Calu3 (cell line): ENCODE data around the gene PDHX. TPM values are rescaled to one million over a fixed set of nuclear protein-coding genes. Genes with fewer than 3 reads are reported as not detected.
"Not testable (repeated sequence)": the region's sequence is repeated elsewhere in the genome, so short reads cannot be mapped to it uniquely, and the experiment has no call there.

Experiments
- BruUV-seq: library from RNA; stranded (reverse); fragments of 400-500 nt; replicated peaks from 2 replicates; lab custom pipeline; 2021; lab: Mats Ljungman, UMichigan
- CTCF ChIA-PET: fragments of 300-600 bp; sonication (Branson Sonifier 250); formaldehyde crosslinking; loops from one replicate; lab custom pipeline; 2022; ENCODE audit warnings: antibody characterized with exemption; lab: Charles Lee
- DNase-seq: peaks from one replicate; pipeline ENCODE4 v3.0.0; 2022
- H3K27ac Mint-ChIP-seq: one replicate; pipeline ENCODE4 v1.8.0; 2022; ENCODE audit warnings: mixed read lengths; ENCODE audit not compliant: unreplicated experiment
- H3K27me3 Mint-ChIP-seq: one replicate; pipeline ENCODE4 v1.8.0; 2022; ENCODE audit warnings: mixed read lengths; ENCODE audit not compliant: unreplicated experiment
- H3K36me3 Mint-ChIP-seq: one replicate; pipeline ENCODE4 v1.8.0; 2022; ENCODE audit warnings: mild to moderate bottlenecking, moderate library complexity, mixed read lengths; ENCODE audit not compliant: insufficient read depth, unreplicated experiment
- H3K4me1 Mint-ChIP-seq: one replicate; pipeline ENCODE4 v1.8.0; 2022; ENCODE audit warnings: mild to moderate bottlenecking, low read depth, mixed read lengths; ENCODE audit not compliant: unreplicated experiment
- H3K4me3 Mint-ChIP-seq: one replicate; pipeline ENCODE4 v1.8.0; 2022; ENCODE audit warnings: mild to moderate bottlenecking, low read depth, moderate library complexity, mixed read lengths; ENCODE audit not compliant: unreplicated experiment
- H3K9me3 Mint-ChIP-seq: one replicate; pipeline ENCODE4 v1.8.0; 2022; ENCODE audit warnings: low read depth, mixed read lengths; ENCODE audit not compliant: unreplicated experiment
- intact Hi-C: fragments of 100-400 bp; cut with micrococcal nuclease; formaldehyde crosslinking; loops from one replicate; pipeline ENCODE4 v1.10.0; 2022; ENCODE audit not compliant: unreplicated experiment
- total RNA-seq: library from RNA; stranded (reverse); gene quantifications from 2 replicates; pipeline ENCODE4 v1.2.3, GENCODE V29; 2022
- TF ChIP-seq, protein P1 (sequence below): fragments of 200-600 bp; IDR thresholded peaks from one replicate; pipeline ENCODE4 v1.8.0; 2022; ENCODE audit warnings: antibody characterized with exemption; ENCODE audit not compliant: unreplicated experiment

The PDHX gene
- total RNA-seq, 1 experiment from 2014 or later = 47.6 TPM

- no peak overlapping the region for H3K27ac Mint-ChIP-seq
- no peaks in the 10 kb centered on the region for H3K9me3 Mint-ChIP-seq
- H3K4me3 Mint-ChIP-seq = no peak overlapping the region
- intact Hi-C loops = no loop called here
- CTCF ChIA-PET = interaction anchor here (1.5 kb wide), 1 partner anchor 9 kb away, joined by 3 read pairs; no protein-coding TSS in a partner anchor
- TF ChIP-seq, protein P1, sequence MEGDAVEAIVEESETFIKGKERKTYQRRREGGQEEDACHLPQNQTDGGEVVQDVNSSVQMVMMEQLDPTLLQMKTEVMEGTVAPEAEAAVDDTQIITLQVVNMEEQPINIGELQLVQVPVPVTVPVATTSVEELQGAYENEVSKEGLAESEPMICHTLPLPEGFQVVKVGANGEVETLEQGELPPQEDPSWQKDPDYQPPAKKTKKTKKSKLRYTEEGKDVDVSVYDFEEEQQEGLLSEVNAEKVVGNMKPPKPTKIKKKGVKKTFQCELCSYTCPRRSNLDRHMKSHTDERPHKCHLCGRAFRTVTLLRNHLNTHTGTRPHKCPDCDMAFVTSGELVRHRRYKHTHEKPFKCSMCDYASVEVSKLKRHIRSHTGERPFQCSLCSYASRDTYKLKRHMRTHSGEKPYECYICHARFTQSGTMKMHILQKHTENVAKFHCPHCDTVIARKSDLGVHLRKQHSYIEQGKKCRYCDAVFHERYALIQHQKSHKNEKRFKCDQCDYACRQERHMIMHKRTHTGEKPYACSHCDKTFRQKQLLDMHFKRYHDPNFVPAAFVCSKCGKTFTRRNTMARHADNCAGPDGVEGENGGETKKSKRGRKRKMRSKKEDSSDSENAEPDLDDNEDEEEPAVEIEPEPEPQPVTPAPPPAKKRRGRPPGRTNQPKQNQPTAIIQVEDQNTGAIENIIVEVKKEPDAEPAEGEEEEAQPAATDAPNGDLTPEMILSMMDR = no peak
- DNase-seq = no peak
- no TSS peak for BruUV-seq
- H3K36me3 Mint-ChIP-seq = no peaks in the 10 kb centered on the region
- peaks cover 35% of the 10 kb centered on the region for H3K4me1 Mint-ChIP-seq
- H3K27me3 Mint-ChIP-seq = no peaks in the 10 kb centered on the region
These were observed 101.3 kb downstream of the PDHX start for GRCh38 chr11:35017528-35018342.

DNA sequence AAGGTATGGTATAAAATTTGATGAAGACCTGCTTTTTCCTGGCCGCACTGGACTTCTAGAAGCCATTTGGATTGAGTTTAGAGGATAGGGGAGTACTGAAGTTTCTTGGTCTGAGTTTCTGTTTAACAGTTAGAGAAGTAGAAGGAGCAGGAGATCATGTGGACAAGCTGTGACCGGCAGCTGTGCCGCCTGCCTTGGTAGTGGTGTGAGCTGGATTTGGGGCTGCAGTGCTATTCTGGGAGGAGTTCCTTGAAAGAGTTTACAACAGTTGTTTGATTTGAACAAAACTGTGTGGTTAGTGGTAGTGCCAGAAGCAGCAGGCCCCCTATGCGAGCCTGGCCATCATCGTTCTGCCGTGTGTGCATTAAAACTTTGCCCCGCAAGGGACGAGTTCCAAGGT lies 105.2 kb downstream of the PDHX start:
- H3K36me3 Mint-ChIP-seq = no peaks in the 10 kb centered on the region
- no TSS peak for BruUV-seq
- CTCF ChIA-PET = no interaction called here
- peaks cover 16% of the 10 kb centered on the region for H3K9me3 Mint-ChIP-seq
- no peak for DNase-seq
- TF ChIP-seq, protein P1 = no peak
- H3K27ac Mint-ChIP-seq = no peak overlapping the region
- no peaks in the 10 kb centered on the region for H3K27me3 Mint-ChIP-seq
- H3K4me3 Mint-ChIP-seq = no peak overlapping the region
- no peaks in the 10 kb centered on the region for H3K4me1 Mint-ChIP-seq
- intact Hi-C loops = no loop called here

- peaks cover 16% of the 10 kb centered on the region for H3K9me3 Mint-ChIP-seq
- H3K4me1 Mint-ChIP-seq, CTCF ChIA-PET, H3K27me3 Mint-ChIP-seq, H3K4me3 Mint-ChIP-seq, BruUV-seq, H3K36me3 Mint-ChIP-seq, DNase-seq, intact Hi-C loops, H3K27ac Mint-ChIP-seq: not testable (repeated sequence)
These were observed 107.5 kb downstream of the PDHX start for GRCh38 chr11:35023940-35024339.

GRCh38 chr11:35028007-35028406 lies 111.6 kb downstream of the PDHX start:
- BruUV-seq, DNase-seq, H3K4me3 Mint-ChIP-seq, H3K27me3 Mint-ChIP-seq, intact Hi-C loops, H3K27ac Mint-ChIP-seq, CTCF ChIA-PET, H3K36me3 Mint-ChIP-seq: not testable (repeated sequence)
- Mint-ChIP-seq H3K4me1 (peaks cover 29% of the 10 kb centered on the region), H3K9me3 (peaks cover 15% of the 10 kb centered on the region)

GRCh38 chr11:35029979-35030682 lies 113.7 kb downstream of the PDHX start:
- Mint-ChIP-seq H3K27me3 (no peaks in the 10 kb centered on the region), H3K4me1 (peaks cover 48% of the 10 kb centered on the region), H3K27ac (peak overlapping the region; percentile 15), H3K9me3 (peaks cover 2% of the 10 kb centered on the region), H3K4me3 (no peak overlapping the region), H3K36me3 (no peaks in the 10 kb centered on the region)
- BruUV-seq = TSS peak; percentile 95
- CTCF ChIA-PET = interaction anchor here (0.6 to 1.5 kb wide), 7 partner anchors 10 to 133 kb away, joined by 3 to 7 read pairs (median 3); no protein-coding TSS in a partner anchor
- no peak for DNase-seq
- intact Hi-C loops = no loop called here
- TF ChIP-seq, protein P1 = no peak
